Mononuclear cell (primary cell): ENCODE data around the gene AOC3. TPM values are rescaled to one million over a fixed set of nuclear protein-coding genes. Genes with fewer than 3 reads are reported as not detected.
"Not testable (repeated sequence)": the region's sequence is repeated elsewhere in the genome, so short reads cannot be mapped to it uniquely, and the experiment has no call there.

ENCODE experiments used
- H3K27me3 ChIP-seq: 2 replicates; pipeline ENCODE4 v1.6.0; 2011; ENCODE audit warnings: low read length, control low read depth; ENCODE audit not compliant: insufficient read depth
- H3K4me1 ChIP-seq: 2 replicates; pipeline ENCODE4 v1.5.1; 2011; ENCODE audit warnings: mild to moderate bottlenecking, low read length, control low read depth; ENCODE audit not compliant: insufficient read depth
- H3K4me3 ChIP-seq: 2 replicates; pipeline ENCODE4 v1.5.1; 2011; ENCODE audit warnings: mild to moderate bottlenecking, low read length, moderate library complexity
- H3K9me3 ChIP-seq: 2 replicates; pipeline ENCODE4 v1.5.1; 2011; ENCODE audit warnings: low read depth, mild to moderate bottlenecking, control low read depth, low read length
- total RNA-seq: library from RNA; depleted of rRNA; stranded (reverse); fragments of >200 nt; gene quantifications from one replicate; pipeline ENCODE4 v1.2.3, GENCODE V29; 2012

Gene AOC3
- total RNA-seq, 1 donor: 0.21 TPM

- Histone ChIP-seq H3K4me3 (no peak overlapping the region), H3K9me3 (no peaks in the 10 kb centered on the region)
These were observed 20.6 kb downstream of the AOC3 start for GRCh38 chr17:42871647-42872046.

DNA sequence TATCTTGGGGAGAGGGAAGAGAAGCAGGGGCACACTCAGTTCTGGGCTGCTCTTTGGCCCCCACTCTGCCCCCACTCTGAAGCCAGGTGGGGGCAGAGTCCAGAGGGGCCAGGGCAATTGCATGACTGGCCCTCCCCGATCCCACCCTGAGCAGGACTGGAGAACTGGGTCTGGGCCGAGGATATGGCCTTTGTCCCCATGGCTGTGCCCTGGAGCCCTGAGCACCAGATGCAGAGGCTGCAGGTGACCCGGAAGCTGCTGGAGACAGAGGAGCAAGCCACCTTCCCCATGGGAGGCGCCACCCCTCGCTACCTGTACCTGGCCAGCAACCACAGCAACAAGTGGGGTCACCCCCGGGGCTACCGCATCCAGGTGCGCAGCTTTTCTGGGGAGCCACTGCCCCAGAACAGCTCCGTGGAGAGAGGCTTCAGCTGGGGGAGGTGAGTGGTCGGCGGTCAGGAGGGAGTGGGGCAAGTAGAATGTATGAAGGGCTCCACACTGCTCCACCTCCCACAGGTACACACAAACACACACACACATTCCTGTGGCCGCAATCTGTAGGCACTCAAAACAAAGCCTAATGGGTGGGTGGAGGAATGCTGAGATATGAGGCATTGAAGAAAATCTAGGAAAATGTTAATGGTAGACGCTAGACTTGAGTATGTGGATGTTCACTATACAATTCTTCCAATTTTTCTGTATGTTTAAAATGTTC lies 21.4 kb downstream of the AOC3 start:
- H3K27me3 ChIP-seq: no peaks in the 10 kb centered on the region
- H3K4me3 ChIP-seq: no peak overlapping the region
- H3K9me3 ChIP-seq: no peaks in the 10 kb centered on the region
- no peaks in the 10 kb centered on the region for H3K4me1 ChIP-seq

More at GRCh38 chr17:42871647-42872046, 20.6 kb downstream of the AOC3 start:
- H3K4me1 ChIP-seq: no peaks in the 10 kb centered on the region
- H3K27me3 ChIP-seq: no peaks in the 10 kb centered on the region

GRCh38 chr17:42873315-42873714 lies 22.3 kb downstream of the AOC3 start:
- Histone ChIP-seq H3K4me3 (no peak overlapping the region), H3K9me3 (no peaks in the 10 kb centered on the region), H3K4me1 (no peaks in the 10 kb centered on the region), H3K27me3 (no peaks in the 10 kb centered on the region)

DNA sequence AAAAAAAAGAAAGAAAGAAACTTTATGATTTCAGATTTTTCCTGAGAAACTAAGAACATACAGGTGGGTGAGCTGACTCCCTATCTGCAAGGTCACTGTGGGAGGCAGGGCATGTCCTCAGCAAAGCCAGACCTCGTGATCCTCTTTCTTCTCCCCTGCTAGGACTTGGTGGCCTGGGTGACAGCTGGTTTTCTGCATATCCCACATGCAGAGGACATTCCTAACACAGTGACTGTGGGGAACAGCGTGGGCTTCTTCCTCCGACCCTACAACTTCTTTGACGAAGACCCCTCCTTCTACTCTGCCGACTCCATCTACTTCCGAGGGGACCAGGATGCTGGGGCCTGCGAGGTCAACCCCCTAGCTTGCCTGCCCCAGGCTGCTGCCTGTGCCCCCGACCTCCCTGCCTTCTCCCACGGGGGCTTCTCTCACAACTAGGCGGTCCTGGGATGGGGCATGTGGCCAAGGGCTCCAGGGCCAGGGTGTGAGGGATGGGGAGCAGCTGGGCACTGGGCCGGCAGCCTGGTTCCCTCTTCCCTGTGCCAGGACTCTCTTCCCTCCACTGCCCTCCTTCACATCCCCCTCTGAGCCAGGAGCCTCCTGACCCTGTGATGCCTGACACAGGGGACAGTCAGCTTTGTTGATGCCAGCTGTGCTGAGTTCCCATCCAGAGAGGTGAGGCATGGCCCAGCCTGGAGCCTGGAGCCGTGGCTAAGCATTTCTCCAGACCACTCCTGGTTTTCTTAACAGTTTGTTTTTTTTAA lies 23.1 kb downstream of the AOC3 start:
- not testable (repeated sequence) for H3K4me1 ChIP-seq, H3K27me3 ChIP-seq, H3K4me3 ChIP-seq, H3K9me3 ChIP-seq

GRCh38 chr17:42877037-42877436 lies 26.0 kb downstream of the AOC3 start:
- no peak overlapping the region for H3K4me3 ChIP-seq
- no peaks in the 10 kb centered on the region for H3K4me1 ChIP-seq
- H3K27me3 ChIP-seq: no peaks in the 10 kb centered on the region
- no peaks in the 10 kb centered on the region for H3K9me3 ChIP-seq

DNA sequence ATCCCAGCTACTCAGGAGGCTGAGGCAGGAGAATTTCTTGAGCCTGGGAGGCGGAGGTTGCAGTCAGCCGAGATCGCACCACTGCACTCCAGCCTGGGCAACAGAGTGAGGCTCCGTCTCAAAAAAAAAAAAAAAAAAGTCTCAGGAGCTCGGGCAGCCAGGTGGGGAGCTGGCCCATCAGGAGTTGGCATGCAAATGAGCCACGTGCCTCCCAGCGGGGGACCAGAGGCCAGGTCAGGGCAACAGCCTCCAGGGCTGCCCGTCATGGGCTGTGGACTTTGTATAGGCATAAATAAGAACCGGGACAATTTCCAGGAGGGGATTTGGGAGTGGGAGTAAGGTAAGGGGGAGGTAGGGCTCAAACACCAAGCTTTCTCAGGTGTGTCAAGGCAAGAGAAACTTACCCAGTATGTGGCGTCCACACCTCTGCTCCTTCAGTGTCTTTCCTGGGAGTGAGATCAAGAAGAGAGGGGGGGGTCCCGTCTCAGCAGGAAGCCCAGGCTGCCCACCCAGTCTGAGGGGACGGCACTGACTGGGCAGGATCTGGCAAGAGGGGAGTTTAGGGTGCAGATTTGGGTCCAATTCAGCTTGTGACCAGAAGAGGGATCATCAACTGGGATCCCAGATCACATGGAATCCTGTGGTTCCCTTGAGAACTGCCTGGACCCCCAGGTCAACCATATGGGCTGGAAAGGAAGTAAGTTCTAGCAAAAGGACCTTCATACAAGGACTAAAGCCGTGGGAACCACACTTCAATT lies 27.3 kb downstream of the AOC3 start:
- H3K4me1 ChIP-seq: no peaks in the 10 kb centered on the region
- no peaks in the 10 kb centered on the region for H3K9me3 ChIP-seq
- H3K27me3 ChIP-seq: no peaks in the 10 kb centered on the region
- H3K4me3 ChIP-seq: no peak overlapping the region

DNA sequence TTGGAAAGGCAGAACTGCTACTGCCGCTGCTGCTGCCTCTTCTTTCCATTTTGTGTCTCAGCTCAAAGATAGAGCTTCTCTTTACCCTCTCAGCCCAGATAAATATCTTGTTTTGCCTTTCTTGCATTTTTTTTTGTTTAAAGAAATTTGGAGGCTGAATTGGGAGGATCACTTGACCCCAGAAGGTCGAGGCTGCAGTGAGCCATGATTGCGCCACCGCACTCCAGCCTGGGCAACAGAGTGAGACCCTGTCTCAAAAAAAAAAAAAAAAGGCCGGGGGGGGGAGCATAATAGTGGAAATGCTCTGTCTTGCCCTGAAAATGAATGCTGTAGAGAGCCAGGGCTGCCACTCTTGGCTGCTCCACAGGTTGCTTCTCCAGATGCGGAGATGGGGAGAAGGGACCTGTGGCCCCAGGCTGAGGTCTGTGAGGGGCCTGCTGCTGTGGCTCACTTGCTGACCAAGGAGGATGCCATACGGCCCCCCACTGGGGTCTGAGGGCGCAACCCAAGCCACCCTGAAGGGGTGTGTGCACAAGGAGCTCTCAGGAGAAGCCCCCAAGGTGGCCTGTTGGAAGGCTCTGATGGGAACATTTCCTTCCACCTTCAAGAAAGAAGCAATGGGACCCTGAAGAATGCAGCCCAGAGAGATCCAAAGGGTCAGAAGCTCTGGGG lies 28.1 kb downstream of the AOC3 start:
- Histone ChIP-seq H3K4me3 (no peak overlapping the region), H3K9me3 (no peaks in the 10 kb centered on the region), H3K4me1 (no peaks in the 10 kb centered on the region), H3K27me3 (no peaks in the 10 kb centered on the region)

- Histone ChIP-seq H3K9me3 (no peaks in the 10 kb centered on the region), H3K4me3 (no peak overlapping the region), H3K27me3 (no peaks in the 10 kb centered on the region), H3K4me1 (no peaks in the 10 kb centered on the region)
These were observed 28.6 kb downstream of the AOC3 start for GRCh38 chr17:42879596-42879985.

DNA sequence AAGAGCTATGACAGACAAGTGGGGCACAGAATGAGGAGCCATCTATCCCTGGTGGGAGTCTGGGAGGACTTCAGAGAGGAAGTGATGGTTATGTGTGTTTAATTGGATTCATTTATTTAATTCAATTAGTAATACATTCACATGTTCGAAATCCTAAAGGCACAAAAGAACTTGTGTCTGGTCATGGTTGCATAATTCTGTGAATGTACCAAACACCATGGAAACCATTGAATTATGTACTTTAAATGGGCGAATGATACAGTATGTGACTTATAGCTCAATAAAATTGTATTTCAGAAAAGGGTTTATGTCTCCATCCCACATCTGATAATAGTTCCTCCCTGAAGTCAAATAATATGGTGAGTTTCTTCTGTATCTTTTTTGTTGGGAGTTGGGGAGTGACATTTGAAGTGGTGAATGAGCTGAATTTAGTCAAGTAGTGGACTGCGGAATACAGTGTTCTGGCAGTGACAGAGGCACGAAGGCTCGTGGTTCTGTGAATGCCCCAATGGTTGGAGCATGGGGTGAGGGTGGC lies 29.8 kb downstream of the AOC3 start:
- H3K4me3 ChIP-seq: no peak overlapping the region
- H3K9me3 ChIP-seq: no peaks in the 10 kb centered on the region
- no peaks in the 10 kb centered on the region for H3K27me3 ChIP-seq
- H3K4me1 ChIP-seq: peaks cover 9% of the 10 kb centered on the region

DNA sequence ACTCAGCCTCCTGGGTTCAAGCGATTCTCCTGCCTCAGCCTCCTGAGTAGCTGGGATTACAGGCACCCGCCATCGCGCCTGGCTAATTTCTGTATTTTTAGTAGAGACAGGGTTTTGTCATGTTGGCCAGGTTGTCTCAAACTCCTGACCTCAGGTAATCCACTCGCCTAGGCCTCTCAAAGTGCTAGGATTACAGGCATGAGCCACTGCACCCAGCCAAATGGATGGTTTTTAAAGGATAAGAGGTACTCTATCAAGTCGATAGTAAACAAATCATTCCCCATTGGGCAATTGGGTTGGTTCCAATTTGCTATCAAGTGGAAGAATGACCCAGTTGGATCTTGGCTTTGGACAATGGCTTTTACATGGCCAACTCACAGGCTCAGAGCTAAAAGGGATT lies 30.7 kb downstream of the AOC3 start:
- H3K4me3 ChIP-seq, H3K27me3 ChIP-seq, H3K9me3 ChIP-seq: not testable (repeated sequence)
- peaks cover 17% of the 10 kb centered on the region for H3K4me1 ChIP-seq

DNA sequence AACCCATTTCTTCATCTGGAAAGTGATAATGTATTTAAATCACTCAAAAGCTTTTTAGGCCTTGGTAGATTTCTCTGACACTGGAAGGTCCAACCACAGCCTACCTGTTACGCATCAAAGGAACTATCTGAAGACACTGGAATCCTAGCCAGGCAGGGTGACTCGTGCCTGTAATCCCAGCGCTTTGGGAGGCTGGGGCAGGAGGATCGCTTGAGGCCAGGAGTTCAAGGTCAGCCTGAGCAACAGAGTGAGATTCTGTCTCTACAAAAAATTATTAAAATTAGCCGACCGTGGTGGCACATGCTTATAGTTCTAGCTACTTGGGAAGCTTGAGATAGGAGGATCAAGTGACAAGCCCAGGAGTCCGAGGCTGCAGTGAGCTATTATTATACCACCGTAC lies 31.2 kb downstream of the AOC3 start:
- no peak overlapping the region for H3K4me3 ChIP-seq
- no peaks in the 10 kb centered on the region for H3K27me3 ChIP-seq
- H3K4me1 ChIP-seq: peaks cover 22% of the 10 kb centered on the region
- no peaks in the 10 kb centered on the region for H3K9me3 ChIP-seq

- H3K27me3 ChIP-seq: no peaks in the 10 kb centered on the region
- peaks cover 32% of the 10 kb centered on the region for H3K4me1 ChIP-seq
- H3K4me3 ChIP-seq: no peak overlapping the region
- H3K9me3 ChIP-seq: no peaks in the 10 kb centered on the region
These were observed 33.0 kb downstream of the AOC3 start for GRCh38 chr17:42883802-42884558.

GRCh38 chr17:42885806-42886205 lies 34.8 kb downstream of the AOC3 start:
- H3K9me3 ChIP-seq, H3K27me3 ChIP-seq, H3K4me3 ChIP-seq: not testable (repeated sequence)
- peaks cover 32% of the 10 kb centered on the region for H3K4me1 ChIP-seq
